H1 (cell line): ENCODE data around the gene MYO1A.

Source experiments
- ATF3 ChIP-seq: IDR thresholded peaks from 2 replicates; pipeline ENCODE4 v1.6.1; 2011; ENCODE audit warnings: low read depth, mild to moderate bottlenecking, low read length; ENCODE audit not compliant: insufficient read depth
- TAF1 ChIP-seq: IDR thresholded peaks from 2 replicates; pipeline ENCODE4 v1.6.1; 2011; ENCODE audit warnings: mild to moderate bottlenecking, low read depth, low read length

GRCh38 chr12:56995930-56996496 lies 53.9 kb downstream of the MYO1A start:
- no peak for TF ChIP-seq ATF3
- TF ChIP-seq TAF1 = no peak
